Kidney epithelial cell (primary cell): ENCODE measurements around the gene ATP11A. TPM values are rescaled to one million over a fixed set of nuclear protein-coding genes. Genes with fewer than 3 reads are reported as not detected.
"Not testable (repeated sequence)": the region's sequence is repeated elsewhere in the genome, so short reads cannot be mapped to it uniquely, and the experiment has no call there.

Experiments
- DNase-seq: peaks from one replicate; pipeline ENCODE4 v3.0.0-alpha.2; 2010; ENCODE audit warnings: low read depth
- H3K27me3 ChIP-seq: 2 replicates; pipeline ENCODE4 v1.6.0; 2011; ENCODE audit warnings: low read length; ENCODE audit not compliant: control insufficient read depth, insufficient read depth
- H3K36me3 ChIP-seq: 2 replicates; pipeline ENCODE4 v1.5.1; 2011; ENCODE audit warnings: low read length; ENCODE audit not compliant: control insufficient read depth, insufficient read depth
- H3K4me3 ChIP-seq: 2 replicates; pipeline ENCODE4 v1.5.1; 2011; ENCODE audit warnings: low read depth, mild to moderate bottlenecking, control low read depth, low read length
- total RNA-seq: library from RNA; depleted of rRNA; stranded (reverse); fragments of >200 nt; gene quantifications from 2 replicates; pipeline ENCODE4 v1.2.3, GENCODE V29; 2015
- TF ChIP-seq, protein P1 (sequence below): IDR thresholded peaks from 2 replicates; pipeline ENCODE4 v1.5.1; 2011; ENCODE audit warnings: mild to moderate bottlenecking, moderate library complexity, low read length, control low read depth, inconsistent platforms; ENCODE audit not compliant: insufficient read depth, poor library complexity, severe bottlenecking

Gene ATP11A
- total RNA-seq, 1 donor from 2014 or later: 31.5 TPM

GRCh38 chr13:112881656-112882554, 192.1 kb downstream of the ATP11A start:
- TF ChIP-seq, protein P1, sequence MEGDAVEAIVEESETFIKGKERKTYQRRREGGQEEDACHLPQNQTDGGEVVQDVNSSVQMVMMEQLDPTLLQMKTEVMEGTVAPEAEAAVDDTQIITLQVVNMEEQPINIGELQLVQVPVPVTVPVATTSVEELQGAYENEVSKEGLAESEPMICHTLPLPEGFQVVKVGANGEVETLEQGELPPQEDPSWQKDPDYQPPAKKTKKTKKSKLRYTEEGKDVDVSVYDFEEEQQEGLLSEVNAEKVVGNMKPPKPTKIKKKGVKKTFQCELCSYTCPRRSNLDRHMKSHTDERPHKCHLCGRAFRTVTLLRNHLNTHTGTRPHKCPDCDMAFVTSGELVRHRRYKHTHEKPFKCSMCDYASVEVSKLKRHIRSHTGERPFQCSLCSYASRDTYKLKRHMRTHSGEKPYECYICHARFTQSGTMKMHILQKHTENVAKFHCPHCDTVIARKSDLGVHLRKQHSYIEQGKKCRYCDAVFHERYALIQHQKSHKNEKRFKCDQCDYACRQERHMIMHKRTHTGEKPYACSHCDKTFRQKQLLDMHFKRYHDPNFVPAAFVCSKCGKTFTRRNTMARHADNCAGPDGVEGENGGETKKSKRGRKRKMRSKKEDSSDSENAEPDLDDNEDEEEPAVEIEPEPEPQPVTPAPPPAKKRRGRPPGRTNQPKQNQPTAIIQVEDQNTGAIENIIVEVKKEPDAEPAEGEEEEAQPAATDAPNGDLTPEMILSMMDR: no peak
- DNase-seq: no peak
- Histone ChIP-seq H3K36me3 (peaks cover 6% of the 10 kb centered on the region), H3K4me3 (no peak overlapping the region), H3K27me3 (no peaks in the 10 kb centered on the region)

DNA sequence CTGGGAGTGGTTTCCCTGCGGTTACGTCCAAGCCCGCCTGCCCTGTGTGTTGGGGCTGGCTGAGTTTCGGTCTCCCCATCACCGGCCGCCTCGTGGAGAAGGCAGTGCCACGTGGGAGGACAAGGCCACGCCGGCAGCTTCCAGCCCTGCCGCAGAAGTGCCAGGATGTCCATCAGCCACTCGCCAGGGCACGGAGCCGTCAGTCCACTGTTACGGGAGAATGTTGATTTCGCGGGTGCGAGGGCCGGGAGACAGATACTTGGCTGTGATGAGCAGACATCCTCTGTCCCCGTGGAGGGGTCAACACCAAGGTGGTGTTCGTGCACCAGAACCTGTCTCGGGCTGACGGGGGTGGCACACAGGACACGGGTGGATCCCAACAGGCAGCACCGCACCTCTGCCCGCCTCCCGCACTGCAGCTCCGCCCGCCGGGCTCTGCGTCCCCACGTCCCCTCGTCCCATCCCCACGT, 192.8 kb downstream of the ATP11A start:
- peaks cover 6% of the 10 kb centered on the region for H3K36me3 ChIP-seq
- TF ChIP-seq, protein P1: no peak
- no peaks in the 10 kb centered on the region for H3K27me3 ChIP-seq
- DNase-seq: no peak
- no peak overlapping the region for H3K4me3 ChIP-seq

DNA sequence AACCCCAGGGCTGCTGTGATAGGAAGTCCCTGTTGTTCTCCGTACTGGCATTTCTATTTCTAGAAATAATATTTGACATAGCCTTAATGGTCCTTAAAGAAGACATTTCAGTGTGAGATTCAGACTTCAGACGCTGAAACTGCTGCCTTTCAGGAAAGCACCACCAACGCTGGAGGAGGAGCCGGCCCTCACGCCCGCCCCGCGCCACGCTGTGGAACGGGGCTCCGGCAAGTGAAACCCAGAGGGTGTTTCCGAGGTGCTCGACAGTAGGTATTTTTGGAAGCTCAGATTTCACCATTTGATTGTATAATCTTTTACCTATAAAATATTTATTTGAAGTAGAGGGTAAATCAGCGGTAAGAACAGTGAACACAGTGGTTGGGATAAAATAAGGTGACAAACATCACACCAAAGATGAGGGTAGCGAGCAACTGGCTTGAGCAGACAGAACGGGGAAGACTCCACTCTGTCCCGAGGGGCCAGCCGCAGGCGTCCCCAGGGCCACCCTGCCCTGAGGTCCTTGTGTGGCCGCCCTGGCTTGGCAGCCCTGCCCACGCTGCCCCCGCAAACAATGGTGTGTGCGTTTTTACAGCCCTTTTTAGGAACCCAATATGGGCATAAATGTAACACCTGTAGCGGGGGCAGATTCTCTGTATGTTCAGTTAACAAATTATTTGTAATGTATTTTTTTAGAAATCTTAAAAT, 193.6 kb downstream of the ATP11A start:
- Histone ChIP-seq H3K4me3 (no peak overlapping the region), H3K36me3 (peaks cover 3% of the 10 kb centered on the region), H3K27me3 (no peaks in the 10 kb centered on the region)
- TF ChIP-seq, protein P1: no peak
- DNase-seq: no peak

DNA sequence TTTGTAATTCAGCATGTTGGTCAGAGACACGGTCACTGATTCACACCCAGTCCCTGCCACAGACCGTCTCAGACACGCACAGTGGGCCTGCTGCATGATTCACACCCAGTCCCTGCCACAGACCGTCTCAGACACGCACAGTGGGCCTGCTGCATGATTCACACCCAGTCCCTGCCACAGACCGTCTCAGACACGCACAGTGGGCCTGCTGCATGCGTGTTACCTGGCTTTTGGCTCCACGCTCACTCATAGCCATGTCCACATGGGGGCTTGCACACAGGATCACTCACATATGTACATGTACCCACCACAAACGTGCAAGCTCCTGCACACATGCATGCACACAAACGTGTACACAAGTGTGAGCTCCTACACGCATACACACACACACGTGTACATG, 194.9 kb downstream of the ATP11A start:
- not testable (repeated sequence) for H3K4me3 ChIP-seq, H3K27me3 ChIP-seq, DNase-seq, H3K36me3 ChIP-seq

- Histone ChIP-seq H3K4me3 (no peak overlapping the region), H3K27me3 (no peaks in the 10 kb centered on the region), H3K36me3 (peaks cover 3% of the 10 kb centered on the region)
- no peak for DNase-seq
- TF ChIP-seq, protein P1: no peak
Measured at GRCh38 chr13:112885242-112885781, 195.5 kb downstream of the ATP11A start.

GRCh38 chr13:112885782-112886268, 196.0 kb downstream of the ATP11A start:
- Histone ChIP-seq H3K36me3 (peaks cover 3% of the 10 kb centered on the region), H3K27me3 (no peaks in the 10 kb centered on the region), H3K4me3 (peak overlapping the region; percentile 12)
- TF ChIP-seq, protein P1: no peak
- DNase-seq: peak; percentile 70
